ENCODE measurements around the gene NCAPD2.
A peak's percentile ranks its signal among the peaks of the same experiment; 100 is the strongest.

Gene NCAPD2, protein sequence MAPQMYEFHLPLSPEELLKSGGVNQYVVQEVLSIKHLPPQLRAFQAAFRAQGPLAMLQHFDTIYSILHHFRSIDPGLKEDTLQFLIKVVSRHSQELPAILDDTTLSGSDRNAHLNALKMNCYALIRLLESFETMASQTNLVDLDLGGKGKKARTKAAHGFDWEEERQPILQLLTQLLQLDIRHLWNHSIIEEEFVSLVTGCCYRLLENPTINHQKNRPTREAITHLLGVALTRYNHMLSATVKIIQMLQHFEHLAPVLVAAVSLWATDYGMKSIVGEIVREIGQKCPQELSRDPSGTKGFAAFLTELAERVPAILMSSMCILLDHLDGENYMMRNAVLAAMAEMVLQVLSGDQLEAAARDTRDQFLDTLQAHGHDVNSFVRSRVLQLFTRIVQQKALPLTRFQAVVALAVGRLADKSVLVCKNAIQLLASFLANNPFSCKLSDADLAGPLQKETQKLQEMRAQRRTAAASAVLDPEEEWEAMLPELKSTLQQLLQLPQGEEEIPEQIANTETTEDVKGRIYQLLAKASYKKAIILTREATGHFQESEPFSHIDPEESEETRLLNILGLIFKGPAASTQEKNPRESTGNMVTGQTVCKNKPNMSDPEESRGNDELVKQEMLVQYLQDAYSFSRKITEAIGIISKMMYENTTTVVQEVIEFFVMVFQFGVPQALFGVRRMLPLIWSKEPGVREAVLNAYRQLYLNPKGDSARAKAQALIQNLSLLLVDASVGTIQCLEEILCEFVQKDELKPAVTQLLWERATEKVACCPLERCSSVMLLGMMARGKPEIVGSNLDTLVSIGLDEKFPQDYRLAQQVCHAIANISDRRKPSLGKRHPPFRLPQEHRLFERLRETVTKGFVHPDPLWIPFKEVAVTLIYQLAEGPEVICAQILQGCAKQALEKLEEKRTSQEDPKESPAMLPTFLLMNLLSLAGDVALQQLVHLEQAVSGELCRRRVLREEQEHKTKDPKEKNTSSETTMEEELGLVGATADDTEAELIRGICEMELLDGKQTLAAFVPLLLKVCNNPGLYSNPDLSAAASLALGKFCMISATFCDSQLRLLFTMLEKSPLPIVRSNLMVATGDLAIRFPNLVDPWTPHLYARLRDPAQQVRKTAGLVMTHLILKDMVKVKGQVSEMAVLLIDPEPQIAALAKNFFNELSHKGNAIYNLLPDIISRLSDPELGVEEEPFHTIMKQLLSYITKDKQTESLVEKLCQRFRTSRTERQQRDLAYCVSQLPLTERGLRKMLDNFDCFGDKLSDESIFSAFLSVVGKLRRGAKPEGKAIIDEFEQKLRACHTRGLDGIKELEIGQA (N-terminal part only)

DNA sequence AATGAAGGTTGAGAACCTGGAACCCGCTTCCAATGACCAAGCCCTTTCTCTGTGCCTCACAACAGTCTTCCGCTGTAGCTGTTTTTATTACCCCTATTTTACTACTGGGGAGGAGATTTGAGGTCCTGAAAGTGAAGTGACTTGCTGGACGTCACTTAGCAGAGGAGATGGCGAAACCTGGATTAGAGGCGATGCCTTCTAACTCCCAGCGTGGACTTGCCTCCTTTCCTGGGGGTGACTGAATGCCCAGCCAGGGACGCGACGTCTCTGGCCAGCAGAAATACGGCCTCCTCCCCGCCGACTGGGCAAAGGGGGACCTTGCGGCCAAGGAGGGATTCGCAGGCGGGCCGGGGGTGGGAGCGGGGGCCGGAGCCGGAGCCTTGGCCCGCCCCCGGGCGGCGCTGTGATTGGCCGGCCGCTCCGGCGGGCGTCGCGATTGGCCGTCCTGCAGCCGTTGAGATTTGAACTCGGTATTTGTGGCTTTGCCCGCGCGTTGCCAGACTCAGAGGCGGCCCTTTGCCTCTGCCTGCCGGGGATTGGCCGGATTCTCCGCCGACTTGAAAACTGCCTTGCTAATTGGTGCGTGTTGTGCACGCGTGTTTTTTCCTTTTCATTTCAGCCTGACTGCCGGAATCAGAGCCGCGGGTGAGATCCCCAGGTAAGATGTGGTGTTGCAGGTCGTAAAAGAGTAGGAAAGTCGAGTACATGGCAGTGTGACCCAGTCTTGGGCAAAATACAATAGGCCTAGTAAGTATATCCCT lies at the start of gene NCAPD2:
Gene NCAPD2, plus strand, starts transcription at position 606 of the 761 bp plus-strand sequence. CDS start 997 bp downstream, outside the sequence.
- peak; percentile 95 for DNase-seq

GRCh38 chr12:6444704-6445688 lies 48.9 kb upstream of the NCAPD2 start, which contains the start of gene CD27:
Gene CD27, plus strand, starts transcription at chr12:6444955. Its CDS starts 141 bp downstream, at chr12:6445096.
- no peak for DNase-seq

- no peak for DNase-seq
Observed at GRCh38 chr12:6450091-6450868, 43.6 kb upstream of the NCAPD2 start.

GRCh38 chr12:6450869-6451347 lies 43.0 kb upstream of the NCAPD2 start:
- no peak for DNase-seq

- DNase-seq = peak; percentile 87
Observed at GRCh38 chr12:6451348-6452244, 42.3 kb upstream of the NCAPD2 start, which contains the start of gene TAPBPL. Gene TAPBPL, plus strand, starts transcription at chr12:6452042. Its CDS starts 207 bp downstream, at chr12:6452249.

DNA sequence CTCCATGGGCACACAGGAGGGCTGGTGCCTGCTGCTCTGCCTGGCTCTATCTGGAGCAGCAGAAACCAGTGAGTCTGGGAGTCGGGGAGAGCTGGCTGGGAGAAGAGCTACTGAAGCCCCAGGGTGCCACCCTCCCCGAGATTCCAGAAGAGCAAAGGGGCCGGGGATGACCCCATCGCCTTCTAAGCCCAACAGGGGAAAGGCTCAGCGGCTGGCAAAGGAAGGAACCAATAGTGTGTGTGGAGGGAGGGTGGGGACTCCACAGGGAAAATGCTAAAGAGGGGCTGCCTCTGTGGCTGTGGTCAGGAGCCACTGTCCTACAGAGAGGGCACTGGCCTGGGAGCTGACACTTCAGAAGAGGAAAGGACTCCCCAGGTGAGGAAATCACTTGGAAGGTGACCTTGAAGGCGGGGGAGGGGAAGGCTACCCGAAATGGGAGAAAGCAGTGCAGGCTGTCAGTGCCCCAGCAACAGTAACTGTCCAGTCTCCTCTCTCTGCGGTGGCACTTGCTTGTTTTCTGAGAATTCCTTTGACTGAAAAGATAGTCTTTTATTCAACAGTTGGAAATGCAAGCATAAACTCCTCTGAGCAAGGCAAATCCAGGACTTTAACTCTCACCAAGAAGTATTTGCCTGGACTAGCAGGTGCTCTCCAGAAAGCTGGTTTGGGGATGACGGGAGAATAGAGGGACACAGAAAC lies 41.5 kb upstream of the NCAPD2 start:
- DNase-seq = no peak

DNA sequence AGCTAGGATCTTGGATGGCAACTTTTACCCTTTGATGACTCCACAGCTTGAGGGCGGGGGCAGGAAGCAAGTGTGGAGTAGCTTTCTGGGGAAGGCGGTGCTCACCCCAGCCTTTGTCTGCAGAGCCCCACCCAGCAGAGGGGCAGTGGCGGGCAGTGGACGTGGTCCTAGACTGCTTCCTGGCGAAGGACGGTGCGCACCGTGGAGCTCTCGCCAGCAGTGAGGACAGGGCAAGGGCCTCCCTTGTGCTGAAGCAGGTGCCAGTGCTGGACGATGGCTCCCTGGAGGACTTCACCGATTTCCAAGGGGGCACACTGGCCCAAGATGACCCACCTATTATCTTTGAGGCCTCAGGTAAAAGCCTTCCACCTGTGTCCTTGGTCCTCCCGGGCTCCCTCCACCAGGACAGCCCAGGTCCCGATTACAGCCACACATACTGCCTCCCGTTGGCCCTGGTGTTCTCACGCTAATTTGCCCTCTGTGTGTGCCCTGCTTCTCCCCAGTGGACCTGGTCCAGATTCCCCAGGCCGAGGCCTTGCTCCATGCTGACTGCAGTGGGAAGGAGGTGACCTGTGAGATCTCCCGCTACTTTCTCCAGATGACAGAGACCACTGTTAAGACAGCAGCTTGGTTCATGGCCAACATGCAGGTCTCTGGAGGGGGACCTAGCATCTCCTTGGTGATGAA lies 40.8 kb upstream of the NCAPD2 start:
- no peak for DNase-seq

GRCh38 chr12:6457220-6457945 lies 36.5 kb upstream of the NCAPD2 start:
- DNase-seq = no peak

DNA sequence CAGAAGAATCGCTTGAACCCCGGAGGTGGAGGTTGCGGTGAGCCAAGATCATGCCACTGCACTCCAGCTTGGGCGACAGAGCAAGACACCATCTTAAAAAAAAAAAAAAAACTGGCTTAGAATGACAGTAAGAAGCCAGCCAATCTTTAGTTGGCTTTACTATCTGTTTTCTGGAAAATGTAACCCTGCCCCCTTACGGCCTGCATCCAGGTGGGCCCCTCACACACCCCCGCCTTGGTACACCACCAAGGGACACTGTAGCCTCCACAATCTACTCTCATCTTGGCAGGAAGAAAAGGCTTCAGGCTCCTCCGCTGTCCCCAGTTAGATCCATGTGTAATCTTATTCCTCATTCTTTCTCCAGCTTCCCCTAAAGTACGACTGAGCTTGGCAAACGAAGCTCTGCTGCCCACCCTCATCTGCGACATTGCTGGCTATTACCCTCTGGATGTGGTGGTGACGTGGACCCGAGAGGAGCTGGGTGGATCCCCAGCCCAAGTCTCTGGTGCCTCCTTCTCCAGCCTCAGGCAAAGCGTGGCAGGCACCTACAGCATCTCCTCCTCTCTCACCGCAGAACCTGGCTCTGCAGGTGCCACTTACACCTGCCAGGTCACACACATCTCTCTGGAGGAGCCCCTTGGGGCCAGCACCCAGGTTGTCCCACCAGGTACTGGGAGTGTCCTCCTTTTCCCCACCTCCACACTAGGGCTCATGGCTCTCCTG lies 35.5 kb upstream of the NCAPD2 start:
- no peak for DNase-seq

DNA sequence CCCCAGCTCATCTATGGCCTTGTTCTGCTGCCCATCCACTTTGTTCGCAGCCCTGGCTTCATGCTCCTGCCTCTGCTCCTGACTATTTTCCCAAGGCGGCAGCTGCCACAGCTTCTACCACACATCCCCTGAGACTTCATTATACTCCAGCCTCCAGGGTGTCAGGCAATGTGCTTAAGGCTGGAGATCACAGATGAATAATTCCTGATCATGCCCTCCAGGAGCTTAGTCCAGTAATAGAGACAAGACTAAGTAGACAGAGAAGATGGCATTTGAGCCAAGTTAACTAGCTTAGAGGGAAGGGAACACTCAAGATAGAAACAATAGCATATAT lies 34.9 kb upstream of the NCAPD2 start:
- DNase-seq = no peak

DNA sequence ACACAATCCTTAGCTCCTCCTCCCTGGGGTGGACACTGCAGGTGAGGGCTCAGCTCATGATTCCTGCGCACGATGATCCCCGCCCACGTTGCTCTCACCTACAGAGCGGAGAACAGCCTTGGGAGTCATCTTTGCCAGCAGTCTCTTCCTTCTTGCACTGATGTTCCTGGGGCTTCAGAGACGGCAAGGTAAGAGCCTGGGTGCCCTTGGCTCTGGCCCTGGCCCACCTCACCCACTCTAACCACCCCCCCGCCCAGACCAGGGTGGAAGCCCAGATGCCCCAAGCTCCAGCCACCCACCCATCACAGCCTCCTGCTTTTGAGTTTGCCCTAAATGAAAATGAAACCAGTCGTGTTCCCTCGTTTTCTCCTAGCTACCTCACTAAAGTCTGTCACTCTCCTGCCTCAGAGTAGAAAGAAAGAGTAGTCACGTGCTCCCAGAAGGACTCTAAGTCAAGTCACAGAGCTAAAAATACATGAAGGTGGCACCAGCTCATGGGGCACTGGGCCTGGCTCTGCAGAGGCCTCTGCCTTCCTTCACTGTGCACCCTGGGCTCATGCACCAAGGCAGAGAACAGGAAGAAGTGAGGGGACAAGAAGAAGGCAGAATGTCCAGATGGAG lies 33.0 kb upstream of the NCAPD2 start:
- no peak for DNase-seq

GRCh38 chr12:6461401-6462233 lies 32.3 kb upstream of the NCAPD2 start:
- DNase-seq = peak; percentile 91

DNA sequence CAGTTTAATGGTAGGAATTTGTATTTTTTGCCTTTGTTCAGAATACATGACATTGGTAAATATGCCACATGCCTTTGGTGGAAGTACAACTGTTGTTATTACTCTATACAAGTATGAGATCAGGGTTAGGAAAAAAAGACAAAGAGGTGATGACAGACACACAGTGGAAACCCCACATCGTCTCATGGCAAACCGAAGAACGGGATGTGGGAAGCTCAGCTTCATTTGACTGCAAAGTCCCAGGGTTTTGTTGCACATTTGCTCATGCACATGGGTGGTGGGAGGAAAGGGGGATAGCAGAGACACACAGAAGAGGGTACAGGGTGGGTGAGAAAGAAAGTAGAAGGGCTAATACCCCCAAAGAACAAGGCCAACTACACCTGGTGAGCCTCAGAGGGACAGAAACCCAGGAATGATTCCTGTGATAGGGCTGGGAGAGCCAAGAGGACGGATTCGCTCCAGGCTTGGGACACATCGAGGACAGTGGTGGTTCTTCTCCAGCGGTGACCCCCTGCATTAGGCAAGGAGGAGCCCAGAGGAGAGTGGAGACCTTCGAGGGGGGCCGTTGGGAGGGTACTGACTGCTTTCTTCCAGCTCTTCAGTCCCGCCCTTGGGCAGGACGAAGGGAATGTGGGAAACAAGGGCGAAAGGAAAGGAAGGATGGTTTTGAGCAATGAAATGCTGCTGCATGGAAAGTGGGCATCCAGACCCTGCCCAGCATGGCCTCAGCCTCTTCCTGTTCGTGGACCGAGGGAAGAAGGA lies 31.5 kb upstream of the NCAPD2 start:
- no peak for DNase-seq

- DNase-seq = no peak
Observed at GRCh38 chr12:6463216-6463615, 30.7 kb upstream of the NCAPD2 start.
